Measurements from ENCODE around the gene HCRT.

The HCRT gene

GRCh38 chr17:42184713-42185620 is at the start of gene HCRT:
TSS of gene HCRT (minus strand) at chr17:42185452. CDS start at chr17:42185365, 87 bp downstream.
- TF ChIP-seq GATA2 (IDR thresholded peaks at IDR 0.05; ENCODE audit: low read depth, low read length) (no peak), GATA3 (IDR thresholded peaks at IDR 0.05; ENCODE audit: low read depth, low read length) (no peak)

- TF ChIP-seq GATA3 (IDR thresholded peaks at IDR 0.05; ENCODE audit: low read depth, low read length) (no peak), GATA2 (IDR thresholded peaks at IDR 0.05; ENCODE audit: low read depth, low read length) (no peak)
These were observed 48.7 kb upstream of the HCRT start for GRCh38 chr17:42233994-42234393.

- TF ChIP-seq GATA3 (IDR thresholded peaks at IDR 0.05; ENCODE audit: low read depth, low read length) (no peak), GATA2 (IDR thresholded peaks at IDR 0.05; ENCODE audit: low read depth, low read length) (no peak)
These were observed 47.9 kb upstream of the HCRT start for GRCh38 chr17:42233156-42233555.

GRCh38 chr17:42230225-42230624 is 45.0 kb upstream of the HCRT start:
- TF ChIP-seq GATA3 (IDR thresholded peaks at IDR 0.05; ENCODE audit: low read depth, low read length) (no peak), GATA2 (IDR thresholded peaks at IDR 0.05; ENCODE audit: low read depth, low read length) (no peak)

- TF ChIP-seq GATA2 (IDR thresholded peaks at IDR 0.05; ENCODE audit: low read depth, low read length) (no peak), GATA3 (IDR thresholded peaks at IDR 0.05; ENCODE audit: low read depth, low read length) (no peak)
These were observed 42.8 kb upstream of the HCRT start for GRCh38 chr17:42227849-42228700.

- TF ChIP-seq GATA2 (IDR thresholded peaks at IDR 0.05; ENCODE audit: low read depth, low read length) (no peak), GATA3 (IDR thresholded peaks at IDR 0.05; ENCODE audit: low read depth, low read length) (no peak)
These were observed 40.4 kb upstream of the HCRT start for GRCh38 chr17:42225646-42226045.

- TF ChIP-seq GATA3 (IDR thresholded peaks at IDR 0.05; ENCODE audit: low read depth, low read length) (no peak), GATA2 (IDR thresholded peaks at IDR 0.05; ENCODE audit: low read depth, low read length) (no peak)
These were observed 39.4 kb upstream of the HCRT start for GRCh38 chr17:42224651-42225050.

GRCh38 chr17:42221886-42222745 is 36.9 kb upstream of the HCRT start:
- no peak for TF ChIP-seq GATA3 (IDR thresholded peaks at IDR 0.05; ENCODE audit: low read depth, low read length)
- no peak for TF ChIP-seq GATA2 (IDR thresholded peaks at IDR 0.05; ENCODE audit: low read depth, low read length)

- TF ChIP-seq GATA3 (IDR thresholded peaks at IDR 0.05; ENCODE audit: low read depth, low read length) = no peak
- no peak for TF ChIP-seq GATA2 (IDR thresholded peaks at IDR 0.05; ENCODE audit: low read depth, low read length)
These were observed 28.9 kb upstream of the HCRT start for GRCh38 chr17:42214156-42214555.

GRCh38 chr17:42212382-42212781 is 27.1 kb upstream of the HCRT start:
- TF ChIP-seq GATA2 (IDR thresholded peaks at IDR 0.05; ENCODE audit: low read depth, low read length) = no peak
- no peak for TF ChIP-seq GATA3 (IDR thresholded peaks at IDR 0.05; ENCODE audit: low read depth, low read length)

- TF ChIP-seq GATA2 (IDR thresholded peaks at IDR 0.05; ENCODE audit: low read depth, low read length) (no peak), GATA3 (IDR thresholded peaks at IDR 0.05; ENCODE audit: low read depth, low read length) (no peak)
These were observed 24.8 kb upstream of the HCRT start for GRCh38 chr17:42210046-42210445.

GRCh38 chr17:42203354-42203753 is 18.1 kb upstream of the HCRT start:
- TF ChIP-seq GATA2 (IDR thresholded peaks at IDR 0.05; ENCODE audit: low read depth, low read length) = no peak
- TF ChIP-seq GATA3 (IDR thresholded peaks at IDR 0.05; ENCODE audit: low read depth, low read length) = no peak

- TF ChIP-seq GATA3 (IDR thresholded peaks at IDR 0.05; ENCODE audit: low read depth, low read length) (no peak), GATA2 (IDR thresholded peaks at IDR 0.05; ENCODE audit: low read depth, low read length) (no peak)
These were observed 17.4 kb upstream of the HCRT start for GRCh38 chr17:42202696-42203095.

- no peak for TF ChIP-seq GATA3 (IDR thresholded peaks at IDR 0.05; ENCODE audit: low read depth, low read length)
- TF ChIP-seq GATA2 (IDR thresholded peaks at IDR 0.05; ENCODE audit: low read depth, low read length) = no peak
These were observed 16.9 kb upstream of the HCRT start for GRCh38 chr17:42202159-42202558.
